ENCODE measurements around the gene OSBP2. TPM values are rescaled to one million over a fixed set of nuclear protein-coding genes. Genes with fewer than 3 reads are reported as not detected.

Gene OSBP2
- total RNA-seq, 2 donors from 2014 or later = 2.9 to 5.1 TPM

DNA sequence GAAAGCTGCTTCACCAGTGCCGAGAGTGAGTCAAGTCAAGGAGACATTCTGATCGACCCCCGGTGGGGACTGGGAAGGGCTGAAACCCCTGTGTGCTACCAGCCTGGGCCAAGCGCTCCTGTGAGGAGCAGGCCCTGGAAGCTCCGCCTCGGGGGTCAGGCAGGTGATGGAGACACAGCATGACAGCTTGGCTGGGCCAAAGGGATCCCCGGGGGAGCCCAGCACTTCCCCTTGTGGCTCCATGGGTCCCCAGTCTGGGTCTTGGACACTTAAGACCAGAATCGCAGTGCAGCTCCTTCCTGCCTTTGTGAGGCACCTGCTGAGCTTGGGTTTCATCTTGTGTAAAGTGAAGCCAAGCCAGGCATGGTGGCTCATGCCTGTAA lies 184.7 kb downstream of the OSBP2 start:
- intact Hi-C loops (cut with DNase I, micrococcal nuclease) = no loop called here
- DNase-seq = peak in 1 of 2 donors; percentile 5

DNA sequence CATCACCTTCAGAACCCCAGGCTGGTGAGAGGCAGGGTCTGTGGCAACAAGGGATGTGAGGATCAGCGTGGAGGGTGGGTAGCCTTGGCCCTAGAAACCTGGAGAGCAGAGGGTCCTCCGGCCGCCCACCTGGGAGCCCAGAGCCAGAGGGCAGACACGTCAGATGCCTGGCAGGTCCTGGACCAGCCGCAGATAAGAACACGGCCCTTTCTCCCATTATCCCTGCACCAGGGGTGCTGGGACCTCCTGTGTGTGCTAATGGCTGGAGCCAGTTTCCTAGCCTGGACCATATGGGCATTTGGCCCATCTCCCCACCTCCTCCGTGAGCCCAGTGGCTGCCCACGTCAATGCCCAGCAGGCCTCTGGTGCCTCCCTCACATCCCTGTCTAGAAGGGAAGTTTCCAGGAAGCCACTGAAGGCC lies 185.5 kb downstream of the OSBP2 start:
- ATAC-seq (no peak), DNase-seq (peak in 1 of 2 donors; percentile 15)
- intact Hi-C loops (cut with DNase I, micrococcal nuclease) = no loop called here

More for the DNA sequence above, 184.7 kb downstream of the OSBP2 start:
- no peak for ATAC-seq

DNA sequence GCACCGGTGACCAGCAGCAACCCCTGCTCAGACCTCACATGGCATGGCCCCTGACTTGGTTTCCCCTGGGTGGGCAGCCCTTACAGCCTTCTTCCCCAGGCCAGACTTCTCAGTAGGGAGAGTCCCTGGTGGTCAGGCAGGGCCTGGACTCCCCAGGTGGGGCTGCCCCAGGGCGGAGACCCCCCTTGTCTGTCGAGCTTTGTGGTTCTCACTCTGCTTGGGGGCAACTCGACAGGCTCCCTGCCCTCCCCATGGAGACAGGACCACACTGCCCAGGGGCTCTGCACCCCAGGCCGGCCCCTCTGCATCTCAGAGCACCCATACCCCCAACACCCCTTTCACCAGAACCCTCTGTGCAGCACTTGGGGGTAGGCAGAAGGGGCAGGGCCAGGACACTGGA lies 186.2 kb downstream of the OSBP2 start:
- intact Hi-C loops (cut with DNase I, micrococcal nuclease) = no loop called here
- peak in 1 of 2 donors; percentile 13 for DNase-seq
- ATAC-seq = no peak

DNA sequence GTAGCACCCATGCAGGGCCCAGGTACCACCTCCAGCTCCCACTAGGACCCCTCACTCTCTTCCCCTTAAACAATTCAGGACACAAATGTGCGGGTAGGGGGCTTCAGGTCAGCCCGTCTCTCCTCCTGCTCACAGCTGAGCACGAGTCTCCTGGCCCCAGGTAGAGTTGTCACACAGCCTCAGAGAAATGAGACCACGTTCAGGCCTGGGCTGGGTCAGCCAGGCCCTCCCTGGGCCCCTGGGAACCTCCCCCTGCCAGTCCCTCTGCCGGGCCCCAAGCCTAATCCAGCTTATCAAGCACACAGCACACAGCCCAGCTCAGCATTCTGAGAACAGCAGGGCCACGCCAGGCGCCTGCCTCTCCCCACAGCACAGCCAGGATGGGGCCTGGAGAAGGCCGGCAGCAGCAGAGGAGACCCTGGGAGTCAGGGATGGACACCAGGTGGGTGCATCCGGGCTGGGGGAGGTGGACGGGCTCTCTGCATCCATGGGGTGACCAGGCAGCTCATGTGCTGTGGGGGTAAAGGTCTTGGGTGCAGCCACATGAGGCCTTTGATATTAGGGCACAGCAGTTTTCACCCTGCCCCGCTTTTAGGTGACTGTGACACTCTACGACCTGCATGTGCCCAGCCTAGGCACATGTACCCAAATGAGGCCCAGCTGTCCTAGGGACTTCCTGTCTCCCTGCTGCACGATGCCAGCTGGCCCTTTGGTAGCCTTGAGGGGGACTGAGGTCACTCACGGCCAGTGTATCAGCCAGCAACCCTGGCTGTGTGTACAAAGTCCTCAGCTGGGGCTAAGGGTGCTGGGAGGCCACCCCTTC lies 186.9 kb downstream of the OSBP2 start:
- peak; percentile 15 for ATAC-seq
- intact Hi-C loops (cut with DNase I, micrococcal nuclease) = no loop called here
- DNase-seq = peak in 1 of 2 donors; percentile 5

DNA sequence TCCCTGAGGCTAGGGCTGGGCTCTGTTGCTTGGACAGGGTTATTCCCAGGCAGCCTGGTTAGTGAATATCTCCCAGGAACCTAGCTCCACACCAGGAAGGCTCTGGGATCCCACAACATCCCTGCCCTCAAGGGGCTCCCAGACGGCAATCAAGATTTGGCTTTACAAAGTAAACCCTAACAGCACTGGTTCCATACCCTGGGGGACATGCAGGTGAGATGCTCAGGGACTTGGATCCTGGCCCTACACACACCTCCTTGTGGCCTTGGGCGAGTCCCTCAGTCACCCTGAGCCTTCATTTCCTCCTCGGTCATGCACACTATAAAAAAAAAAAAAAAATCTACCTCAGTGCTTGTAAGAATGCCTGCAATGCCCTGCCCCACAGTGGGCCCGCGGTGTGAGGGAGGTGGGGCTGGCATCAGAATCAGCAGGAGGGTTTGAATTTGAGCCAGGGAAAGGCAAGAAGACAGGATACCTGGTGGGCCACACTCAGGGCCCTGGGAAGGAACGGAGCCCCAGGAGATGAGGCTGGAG lies 187.6 kb downstream of the OSBP2 start:
- intact Hi-C loops (cut with DNase I, micrococcal nuclease) = no loop called here
- DNase-seq = no peak

DNA sequence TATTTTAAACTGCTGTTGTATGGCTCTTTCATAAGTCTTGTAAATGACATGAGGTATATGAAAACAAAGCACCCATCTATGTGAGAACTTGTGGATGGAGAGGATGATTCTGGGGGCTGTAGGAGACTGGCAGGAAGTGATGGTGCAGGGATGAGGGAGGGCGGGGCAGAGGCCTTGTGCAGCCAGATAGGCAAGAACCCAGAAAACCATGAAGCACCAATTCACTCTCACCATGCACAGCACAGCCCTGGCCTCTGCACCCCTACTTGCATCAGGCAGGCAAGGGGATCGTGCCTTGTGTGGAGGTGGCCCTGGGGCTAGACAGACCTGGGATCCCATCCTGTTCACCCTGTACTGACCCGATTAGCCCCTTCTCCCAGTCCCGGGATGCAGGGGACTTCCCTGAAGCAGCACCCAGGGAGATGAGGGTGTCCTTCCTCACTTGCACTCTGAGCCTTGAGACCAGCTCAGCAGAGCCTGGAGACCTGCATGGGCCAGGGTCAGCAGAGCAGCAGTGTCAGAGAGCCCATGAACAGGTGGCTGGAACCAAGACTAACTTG lies 188.4 kb downstream of the OSBP2 start:
- DNase-seq = no peak
- intact Hi-C loops (cut with DNase I, micrococcal nuclease) = no loop called here
- no peak for ATAC-seq

More for the DNA sequence above, 187.6 kb downstream of the OSBP2 start:
- ATAC-seq = peak; percentile 76

DNA sequence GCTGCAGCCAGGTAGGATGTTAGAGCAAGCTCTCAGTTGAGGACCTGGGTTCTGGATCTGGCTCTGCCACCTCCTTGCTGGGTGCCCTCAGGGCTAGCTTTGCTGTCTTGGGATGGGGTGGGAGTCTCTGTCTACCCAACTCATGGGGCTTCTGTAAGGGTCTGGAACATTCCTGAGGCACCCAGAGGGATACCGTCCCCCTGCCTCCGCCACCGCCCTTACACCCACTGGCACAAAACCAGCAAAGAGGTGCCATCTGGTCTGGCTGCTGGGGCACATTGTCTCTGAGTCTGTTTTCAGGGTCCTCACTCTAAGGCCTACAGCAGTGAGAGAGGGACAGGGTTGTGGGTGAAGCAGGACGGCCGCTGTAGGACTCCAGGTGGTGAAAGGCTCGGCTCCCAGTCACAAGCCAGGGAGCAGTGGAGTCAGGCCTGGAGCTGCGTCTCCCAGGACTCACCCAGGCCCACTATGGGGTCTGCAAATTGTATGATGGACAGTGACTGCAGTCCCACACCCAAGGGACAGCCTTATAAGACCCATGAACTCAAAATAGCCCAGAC lies 189.0 kb downstream of the OSBP2 start:
- intact Hi-C loops (cut with DNase I, micrococcal nuclease) = no loop called here
- ATAC-seq (no peak), DNase-seq (peak in 1 of 2 donors; percentile 1)

DNA sequence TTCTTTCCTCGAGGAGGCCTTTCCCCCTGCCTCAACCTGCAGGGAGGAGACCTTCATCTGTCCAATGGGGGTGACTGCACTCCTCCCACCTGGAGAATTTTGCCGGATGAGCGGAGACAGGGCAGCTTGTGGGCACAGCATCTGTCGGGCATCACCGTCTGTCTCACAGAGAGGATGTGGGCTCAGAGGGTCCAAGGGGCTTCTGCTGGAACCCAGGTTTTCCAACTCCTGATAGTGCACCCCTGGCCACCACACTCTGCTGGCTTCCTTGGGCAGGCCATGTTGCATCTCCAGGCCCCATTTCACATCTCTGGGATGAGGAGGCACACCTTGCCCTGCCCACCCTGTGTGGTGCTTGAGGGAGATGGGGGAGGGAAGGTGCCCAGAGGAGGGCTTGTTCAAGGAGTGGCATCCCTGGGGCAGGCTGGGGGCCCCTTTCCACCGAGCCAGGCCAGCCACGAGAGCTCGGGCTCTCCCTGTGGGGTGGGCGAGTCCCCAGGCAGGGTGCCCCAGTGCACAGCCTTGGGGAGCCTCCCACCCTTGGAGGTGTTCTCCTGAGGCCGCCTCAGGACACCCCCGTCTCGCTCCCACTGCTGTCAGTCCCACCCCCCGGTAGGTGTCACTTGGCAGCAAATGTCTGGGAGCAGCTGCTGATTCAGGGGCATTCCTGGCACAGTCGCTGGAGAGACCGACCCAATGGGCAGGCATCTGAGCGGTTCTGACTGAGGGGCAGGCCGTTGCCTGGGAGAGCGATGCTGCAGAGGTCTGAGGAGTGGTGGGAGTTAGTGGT lies 189.7 kb downstream of the OSBP2 start:
- intact Hi-C loops (cut with DNase I, micrococcal nuclease) = no loop called here

DNA sequence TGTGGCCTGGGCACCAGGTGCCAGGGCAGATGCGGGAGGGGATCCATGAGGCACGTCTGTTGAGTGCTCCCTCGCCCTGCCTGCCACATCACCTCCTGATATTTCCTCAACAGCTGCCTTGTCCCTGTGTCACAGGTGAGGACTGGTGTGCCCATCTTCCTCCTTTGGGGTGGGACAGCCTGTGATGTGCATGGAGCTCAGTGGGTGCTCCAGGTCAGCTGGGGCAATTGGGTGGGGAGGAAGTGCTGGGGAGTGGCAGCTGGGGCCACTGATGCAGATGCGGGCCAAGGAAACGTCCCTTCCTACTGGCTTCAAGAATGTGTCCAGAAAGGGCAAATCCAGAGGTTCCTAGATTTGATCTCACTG lies 190.3 kb downstream of the OSBP2 start:
- ATAC-seq (no peak), DNase-seq (peak in 1 of 2 donors; percentile 15)
- intact Hi-C loops (cut with DNase I, micrococcal nuclease) = no loop called here

More for the DNA sequence above, 189.7 kb downstream of the OSBP2 start:
- ATAC-seq (no peak), DNase-seq (peak in 1 of 2 donors; percentile 23)

DNA sequence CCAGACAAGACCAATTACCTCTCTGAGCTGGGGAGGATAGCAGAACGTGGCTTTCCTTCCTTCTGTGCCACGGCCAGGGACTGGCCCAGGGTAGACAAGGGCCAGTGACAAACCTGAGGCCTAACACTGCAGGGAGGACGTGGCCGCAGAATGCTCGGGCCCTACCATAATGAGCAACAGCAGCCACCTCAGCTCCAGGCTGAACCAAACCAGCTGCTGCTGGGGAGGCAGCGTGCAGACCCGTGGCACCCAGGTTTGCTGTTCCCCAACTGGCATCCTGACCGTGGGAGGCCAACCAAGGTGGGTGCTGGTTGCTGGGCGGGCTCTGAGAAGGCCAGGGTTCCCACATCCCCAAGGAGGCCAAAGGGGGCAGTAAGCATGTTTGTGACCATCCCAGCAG lies 190.9 kb downstream of the OSBP2 start:
- intact Hi-C loops (cut with DNase I, micrococcal nuclease) = no loop called here
- peak in 1 of 2 donors; percentile 12 for DNase-seq
- ATAC-seq = no peak

DNA sequence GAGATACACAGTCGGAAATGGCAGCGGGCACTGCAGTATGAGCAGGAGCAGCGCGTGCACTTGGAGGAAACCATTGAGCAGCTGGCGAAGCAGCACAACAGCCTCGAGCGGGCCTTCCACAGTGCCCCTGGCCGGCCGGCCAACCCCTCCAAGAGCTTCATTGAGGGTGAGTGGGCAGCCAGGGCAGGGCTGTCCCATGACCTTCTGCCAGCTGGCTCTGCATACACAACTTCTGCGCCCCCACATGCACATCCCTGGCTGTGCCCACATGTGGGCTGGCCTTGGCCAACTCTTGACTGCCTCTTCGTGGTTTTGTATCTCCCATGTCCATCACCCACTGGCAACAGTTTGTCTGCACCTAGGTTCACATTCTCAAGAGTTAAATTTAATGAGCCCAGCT lies 192.8 kb downstream of the OSBP2 start:
- ATAC-seq = no peak
- intact Hi-C loops (cut with DNase I, micrococcal nuclease) = no loop called here
- peak in 1 of 2 donors; percentile 12 for DNase-seq

DNA sequence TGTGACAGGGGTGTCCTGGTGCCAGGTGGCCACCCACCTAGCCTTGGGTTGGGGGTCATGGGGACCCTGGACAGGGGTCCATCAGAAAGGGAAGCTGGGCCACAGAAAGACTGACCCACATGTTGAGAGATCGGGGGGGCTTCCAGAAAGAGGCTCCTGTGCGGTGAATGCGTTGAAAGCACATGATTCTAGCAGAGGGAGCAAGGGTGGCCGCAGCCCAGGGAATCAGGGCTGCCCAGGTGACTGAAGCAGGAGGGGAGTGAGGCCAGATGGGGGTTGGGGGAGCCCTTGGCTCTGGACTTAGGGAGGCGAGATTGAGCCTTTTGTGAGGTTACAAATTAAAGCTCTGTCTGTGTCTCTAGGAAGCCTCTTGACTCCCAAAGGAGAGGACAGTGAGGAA lies 193.2 kb downstream of the OSBP2 start:
- no peak for ATAC-seq
- intact Hi-C loops (cut with DNase I, micrococcal nuclease) = no loop called here
- DNase-seq = peak in 1 of 2 donors; percentile 8

DNA sequence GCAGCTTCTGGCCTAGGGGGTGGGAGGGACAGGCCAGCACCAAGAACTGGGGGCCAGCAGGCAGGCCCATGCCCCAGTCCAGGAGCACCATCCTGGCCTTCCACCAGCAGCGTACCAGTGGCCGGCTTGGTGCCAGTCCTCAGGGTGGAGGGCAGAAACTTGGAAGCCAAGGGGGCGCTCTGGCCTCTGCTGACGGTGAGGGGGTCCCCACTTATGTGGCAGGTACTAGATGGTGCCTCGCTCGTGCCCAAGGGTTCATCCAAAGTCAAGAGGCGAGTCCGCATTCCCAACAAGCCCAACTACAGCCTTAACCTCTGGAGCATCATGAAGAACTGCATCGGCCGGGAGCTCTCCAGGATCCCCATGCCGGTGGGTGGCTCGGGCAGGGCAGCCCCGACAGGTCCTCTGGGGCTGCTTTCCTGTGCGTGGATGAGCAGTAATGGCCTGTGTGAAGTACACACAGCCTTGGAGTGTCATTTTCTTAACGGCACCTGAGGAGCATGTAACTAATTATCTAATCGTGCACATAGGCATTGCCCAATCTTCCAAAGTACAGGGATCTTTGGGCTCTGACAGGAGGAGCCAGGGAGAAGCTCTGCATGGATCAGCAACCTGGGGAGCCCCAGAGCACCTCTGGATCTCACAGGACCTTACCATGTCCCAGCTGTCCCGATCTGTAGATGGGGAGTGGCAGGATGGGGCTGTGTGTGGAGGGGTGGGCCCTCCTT lies 194.8 kb downstream of the OSBP2 start:
- DNase-seq (peak in 1 of 2 donors; percentile 5), ATAC-seq (no peak)
- intact Hi-C loops (cut with DNase I, micrococcal nuclease) = no loop called here

DNA sequence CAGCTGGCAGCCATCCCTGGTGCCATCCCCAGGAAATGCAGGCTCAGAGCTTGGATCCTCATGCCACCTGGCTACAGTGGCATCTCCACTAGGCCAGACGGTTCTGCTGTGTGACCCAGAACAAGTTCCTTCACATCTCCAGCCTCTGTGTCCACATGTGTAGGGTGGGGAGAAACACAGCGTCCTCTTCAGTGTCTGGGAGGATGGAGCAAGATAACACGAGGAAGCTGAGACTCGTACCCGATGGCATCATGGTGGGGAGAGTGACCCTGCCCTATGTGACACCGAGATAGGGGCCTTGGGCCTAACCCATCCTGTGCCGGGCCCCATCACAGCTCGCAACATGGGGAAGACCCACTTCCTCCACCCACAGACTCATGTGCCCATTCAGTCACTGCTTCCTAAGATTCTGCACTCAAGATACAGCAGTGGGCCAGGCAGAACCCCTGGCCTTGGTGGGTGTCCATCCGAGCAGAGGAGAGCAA lies 195.4 kb downstream of the OSBP2 start:
- intact Hi-C loops (cut with DNase I, micrococcal nuclease) = loop anchor here in 1 of 2 donors (10.0 kb wide), 1 partner anchor 125 kb away; no protein-coding TSS in a partner anchor
- DNase-seq (no peak), ATAC-seq (no peak)

DNA sequence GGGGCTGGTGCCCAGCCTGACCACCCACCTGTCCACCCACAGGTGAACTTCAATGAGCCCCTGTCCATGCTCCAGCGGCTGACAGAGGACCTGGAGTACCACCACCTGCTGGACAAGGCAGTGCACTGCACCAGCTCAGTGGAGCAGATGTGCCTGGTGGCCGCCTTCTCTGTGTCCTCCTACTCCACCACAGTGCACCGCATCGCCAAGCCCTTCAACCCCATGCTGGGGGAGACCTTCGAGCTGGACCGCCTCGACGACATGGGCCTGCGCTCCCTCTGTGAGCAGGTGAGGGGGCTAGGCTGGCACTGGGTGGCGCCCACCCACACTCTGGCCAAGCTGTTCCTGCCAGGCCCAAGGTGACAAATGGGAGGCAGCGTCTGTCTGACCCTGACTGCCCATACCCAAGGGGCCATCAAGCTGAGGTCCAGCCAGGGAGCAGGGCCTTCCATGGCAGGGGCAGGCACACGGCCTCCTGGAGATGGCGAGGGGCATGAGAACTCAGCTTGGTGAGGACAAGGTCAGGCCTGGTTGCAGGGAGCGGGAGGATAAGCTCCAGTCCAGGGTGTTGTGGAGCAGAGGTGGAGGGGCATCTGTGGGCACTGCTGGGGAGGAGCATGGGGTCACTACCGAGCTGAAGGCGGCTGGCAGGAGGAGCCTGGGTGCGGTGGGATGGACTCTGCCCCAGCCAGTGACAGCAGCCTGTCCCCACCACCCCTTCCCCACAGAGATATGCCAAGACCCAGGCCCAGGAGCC lies 196.2 kb downstream of the OSBP2 start:
- intact Hi-C loops (cut with DNase I, micrococcal nuclease) = loop anchor here in 1 of 2 donors (10.0 kb wide), 1 partner anchor 126 kb away; no protein-coding TSS in a partner anchor
- ATAC-seq (peak; percentile 73), DNase-seq (peak in 1 of 2 donors; percentile 51)

DNA sequence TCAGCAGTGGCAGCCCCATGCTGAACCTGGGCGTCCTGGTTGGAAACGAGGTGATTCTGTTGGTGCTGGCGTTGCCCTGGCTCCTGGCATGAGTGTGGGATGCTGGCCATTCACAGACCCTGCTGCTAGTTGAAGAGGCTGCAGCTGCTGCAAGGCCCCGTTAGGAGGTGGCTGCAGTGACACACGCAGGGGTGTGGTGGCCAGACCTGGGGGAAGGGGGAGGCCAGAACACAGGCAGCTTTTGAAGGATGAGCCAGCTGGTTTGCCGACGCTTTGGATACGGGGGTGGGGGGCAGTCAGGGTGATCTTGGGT lies 196.7 kb downstream of the OSBP2 start:
- intact Hi-C loops (cut with DNase I, micrococcal nuclease) = loop anchor here in 1 of 2 donors (10.0 kb wide), 1 partner anchor 127 kb away; no protein-coding TSS in a partner anchor
- ATAC-seq (no peak), DNase-seq (no peak)

DNA sequence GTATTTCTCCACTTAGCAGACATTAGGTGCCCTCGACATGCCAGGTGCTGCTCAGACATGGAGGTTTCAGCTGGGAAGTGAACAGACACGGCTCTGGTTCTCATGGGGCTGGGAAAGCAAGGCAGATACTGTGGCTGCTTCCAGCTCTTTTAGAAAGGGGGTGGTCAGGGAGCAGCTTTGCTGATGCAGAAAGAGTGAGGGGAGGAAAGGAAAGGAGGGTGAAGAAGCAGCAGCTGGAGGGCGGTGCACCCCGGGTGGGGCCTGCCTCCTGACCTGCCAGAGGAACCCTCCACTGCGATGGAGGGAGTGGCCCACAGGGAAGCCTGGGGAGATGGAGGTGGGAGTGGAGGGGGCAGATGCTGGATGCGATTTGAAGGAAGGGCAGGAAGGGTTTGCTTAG lies 197.1 kb downstream of the OSBP2 start:
- DNase-seq = no peak
- intact Hi-C loops (cut with DNase I, micrococcal nuclease) = loop anchor here in 1 of 2 donors (10.0 kb wide), 1 partner anchor 127 kb away; no protein-coding TSS in a partner anchor
- no peak for ATAC-seq

Data from left colon (tissue), 2 donors.